Kidney (tissue), 14 donors: ENCODE data around the gene TMEM240. TPM values are rescaled to one million over a fixed set of nuclear protein-coding genes. Genes with fewer than 3 reads are reported as not detected.

ENCODE experiments used
- DNase-seq, 5 donors: peaks; one replicate each; pipeline ENCODE4 v3.0.0-alpha.2; 2013 to 2020
- FAIRE-seq: peaks from 2 replicates; lab custom pipeline; 2012; peaks lifted over from hg19 to GRCh38; lab: Jason Lieb, UNC
- H3K27ac ChIP-seq, 2 donors: one replicate each; pipeline ENCODE4 v1.7.0; 2013; ENCODE audit warnings: low read depth in 2 of 2, low read length in 2 of 2, inconsistent platforms in 1 of 2
- H3K27me3 ChIP-seq: one replicate; pipeline ENCODE4 v1.7.1; 2013; ENCODE audit warnings: low read length, inconsistent platforms; ENCODE audit not compliant: control insufficient read depth, insufficient read depth
- H3K36me3 ChIP-seq, 3 donors: one replicate each; pipeline versions ENCODE4 v1.7.0 to v1.7.1; 2013; ENCODE audit warnings: low read length in 3 of 3, control low read depth in 1 of 3, inconsistent platforms in 1 of 3; ENCODE audit not compliant: insufficient read depth in 3 of 3, control insufficient read depth in 2 of 3
- H3K4me1 ChIP-seq, 3 donors: one replicate each; pipeline versions ENCODE4 v1.7.0 to v1.7.1; 2013; ENCODE audit warnings: low read length in 3 of 3, inconsistent platforms in 1 of 3, low read depth in 1 of 3; ENCODE audit not compliant: control insufficient read depth in 2 of 3, insufficient read depth in 2 of 3
- H3K4me3 ChIP-seq, 3 donors: one replicate each; pipeline versions ENCODE4 v1.7.0 to v1.8.1; 2013; ENCODE audit warnings: low read length in 3 of 3, control low read depth in 1 of 3, inconsistent platforms in 1 of 3
- H3K9ac ChIP-seq, 3 donors: one replicate each; pipeline versions ENCODE4 v1.7.0 to v1.7.1; 2013; ENCODE audit warnings: low read length in 3 of 3, control low read depth in 1 of 3, inconsistent platforms in 1 of 3
- H3K9me3 ChIP-seq, 3 donors: one replicate each; pipeline versions ENCODE4 v1.7.0 to v1.7.1; 2013; ENCODE audit warnings: low read length in 3 of 3, control low read depth in 1 of 3, inconsistent platforms in 1 of 3; ENCODE audit not compliant: control insufficient read depth in 2 of 3, insufficient read depth in 1 of 3
- intact Hi-C: fragments of 100-400 bp; cut with DNase I; formaldehyde crosslinking; loops from one replicate; pipeline ENCODE4 v1.11.1; 2022
- polyA plus RNA-seq: library from polyadenylated mRNA; stranded (reverse); fragments of 350-450 nt; fragmentation: Illumina TruSeq; extraction: RNeasy Lipid Tissue Mini Kit (QIAGEN cat#74804); gene quantifications from one replicate; pipeline ENCODE4 v1.2.3, GENCODE V29; 2014; ENCODE audit warnings: low read depth, low replicate concordance; ENCODE audit not compliant: insufficient read depth
- total RNA-seq: library from RNA; stranded (reverse); fragmentation: NEBNext Ultra II Directional; extraction: Animal tissue kit (Norgen Biotek cat#: 25700); gene quantifications from one replicate; pipeline ENCODE4 v1.2.1, GENCODE V29; 2021
- TF ChIP-seq, protein P1 (sequence below): IDR thresholded peaks from 3 replicates; pipeline ENCODE4 v1.5.1; 2012; ENCODE audit warnings: mild to moderate bottlenecking, moderate library complexity, borderline replicate concordance; ENCODE audit not compliant: insufficient read depth; ENCODE audit errors: extremely low read depth
- donor health status: control.
- donor health status: control.
- donor health status: control.
- donor health status: control.
- donor health status: control.
- donor health status: DM: yes; HTN: yes; CAD: no.
- donor health status: Normal renal cell carcinoma (clear cell type).

Gene TMEM240
- total and polyA plus RNA-seq, 2 donors from 2014 or later = 1.7 to 1.9 TPM

DNA sequence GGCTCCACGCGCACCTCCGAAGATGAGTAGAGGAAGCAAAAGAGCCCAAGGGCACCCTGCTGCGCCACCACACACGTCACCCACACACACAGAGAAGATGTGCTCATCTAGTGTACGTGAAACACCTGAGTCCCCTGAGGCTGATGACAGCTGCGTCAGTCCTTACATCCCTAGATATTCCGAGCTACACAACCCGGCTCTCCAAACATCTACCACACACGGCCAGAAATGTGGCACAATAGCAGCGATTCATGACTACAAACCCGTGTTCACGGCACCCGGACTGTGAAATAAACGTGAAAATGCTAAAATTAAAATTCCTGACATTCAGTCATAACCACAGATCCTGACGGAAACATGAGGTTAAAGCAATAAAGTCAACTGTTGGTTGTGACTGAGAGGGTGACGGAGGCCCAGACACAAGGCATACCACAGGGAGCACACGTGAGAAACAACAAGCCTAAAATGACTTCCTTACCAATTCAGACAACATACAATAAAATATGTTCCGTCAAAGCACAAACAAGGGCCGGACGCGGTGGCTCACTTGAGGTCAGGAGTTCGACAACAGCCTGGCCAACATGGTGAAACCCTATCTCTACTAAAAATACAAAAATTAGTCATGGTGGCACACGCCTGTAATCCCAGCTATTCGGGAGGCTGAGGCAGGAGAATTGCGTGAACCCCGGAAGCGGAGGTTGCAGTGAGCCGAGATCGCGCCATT is 26.9 kb upstream of the TMEM240 start:
- H3K36me3 ChIP-seq = peaks cover 3 to 22% (median 19%) of the 10 kb centered on the region in 3 donors
- H3K4me1 ChIP-seq = peaks cover 0 to 9% (median 0%) of the 10 kb centered on the region in 3 donors
- TF ChIP-seq, protein P1, sequence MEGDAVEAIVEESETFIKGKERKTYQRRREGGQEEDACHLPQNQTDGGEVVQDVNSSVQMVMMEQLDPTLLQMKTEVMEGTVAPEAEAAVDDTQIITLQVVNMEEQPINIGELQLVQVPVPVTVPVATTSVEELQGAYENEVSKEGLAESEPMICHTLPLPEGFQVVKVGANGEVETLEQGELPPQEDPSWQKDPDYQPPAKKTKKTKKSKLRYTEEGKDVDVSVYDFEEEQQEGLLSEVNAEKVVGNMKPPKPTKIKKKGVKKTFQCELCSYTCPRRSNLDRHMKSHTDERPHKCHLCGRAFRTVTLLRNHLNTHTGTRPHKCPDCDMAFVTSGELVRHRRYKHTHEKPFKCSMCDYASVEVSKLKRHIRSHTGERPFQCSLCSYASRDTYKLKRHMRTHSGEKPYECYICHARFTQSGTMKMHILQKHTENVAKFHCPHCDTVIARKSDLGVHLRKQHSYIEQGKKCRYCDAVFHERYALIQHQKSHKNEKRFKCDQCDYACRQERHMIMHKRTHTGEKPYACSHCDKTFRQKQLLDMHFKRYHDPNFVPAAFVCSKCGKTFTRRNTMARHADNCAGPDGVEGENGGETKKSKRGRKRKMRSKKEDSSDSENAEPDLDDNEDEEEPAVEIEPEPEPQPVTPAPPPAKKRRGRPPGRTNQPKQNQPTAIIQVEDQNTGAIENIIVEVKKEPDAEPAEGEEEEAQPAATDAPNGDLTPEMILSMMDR = no peak
- no peak overlapping the region for H3K27ac ChIP-seq
- FAIRE-seq (no peak), DNase-seq (no peak)
- H3K9ac ChIP-seq = no peak overlapping the region
- no peak overlapping the region for H3K4me3 ChIP-seq
- intact Hi-C loops = no loop called here
- H3K27me3 ChIP-seq = no peaks in the 10 kb centered on the region
- no peaks in the 10 kb centered on the region for H3K9me3 ChIP-seq

DNA sequence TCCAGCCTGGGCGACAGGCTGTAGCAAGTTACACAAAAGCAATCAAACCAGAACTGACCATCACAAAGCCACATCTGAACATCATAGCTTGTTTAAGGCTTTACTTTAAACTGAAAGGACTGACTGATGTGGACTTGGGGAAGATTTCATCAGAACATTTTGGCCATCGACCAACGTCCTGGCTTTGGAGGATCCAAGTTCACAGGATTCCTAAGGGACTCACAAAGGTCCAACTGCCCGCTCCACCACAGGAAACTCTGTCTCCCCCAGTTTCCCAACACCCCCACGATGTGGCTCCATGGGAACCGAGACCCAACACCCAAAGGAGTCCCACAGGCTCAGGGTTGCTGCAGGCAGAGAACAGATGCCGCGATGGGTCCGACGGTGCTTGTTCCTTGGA is 24.9 kb upstream of the TMEM240 start:
- TF ChIP-seq, protein P1 = no peak
- FAIRE-seq (no peak), DNase-seq (no peak)
- peaks cover 0 to 9% (median 0%) of the 10 kb centered on the region in 3 donors for H3K4me1 ChIP-seq
- no peaks in the 10 kb centered on the region for H3K9me3 ChIP-seq
- no peaks in the 10 kb centered on the region for H3K27me3 ChIP-seq
- intact Hi-C loops = no loop called here
- no peak overlapping the region for H3K9ac ChIP-seq
- no peak overlapping the region for H3K4me3 ChIP-seq
- no peak overlapping the region for H3K27ac ChIP-seq
- H3K36me3 ChIP-seq = peaks cover 3 to 28% (median 23%) of the 10 kb centered on the region in 3 donors

DNA sequence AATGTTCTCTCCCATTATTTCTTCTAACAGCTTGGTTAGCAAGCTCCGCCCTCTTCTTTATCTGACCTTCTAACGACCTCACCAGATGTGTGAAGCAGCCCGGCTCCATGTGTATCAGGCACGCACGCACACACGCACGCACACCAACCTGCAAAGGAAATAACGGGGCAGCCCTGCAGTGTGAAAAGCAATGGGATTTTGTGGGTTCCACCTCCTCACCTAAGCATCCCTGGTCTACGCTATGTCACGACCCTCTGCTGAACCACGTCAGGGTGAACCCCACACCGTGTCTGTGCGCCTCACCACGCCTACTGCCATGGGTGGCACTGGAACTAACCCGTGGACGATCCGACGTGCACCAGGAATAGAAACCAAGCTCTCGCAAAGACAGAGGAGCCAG is 23.8 kb upstream of the TMEM240 start:
- no peak for FAIRE-seq
- no peak overlapping the region for H3K27ac ChIP-seq
- no peak overlapping the region for H3K9ac ChIP-seq
- intact Hi-C loops = no loop called here
- H3K4me3 ChIP-seq = no peak overlapping the region
- H3K27me3 ChIP-seq = no peaks in the 10 kb centered on the region
- H3K36me3 ChIP-seq = peaks cover 3 to 28% (median 23%) of the 10 kb centered on the region in 3 donors
- H3K9me3 ChIP-seq = no peaks in the 10 kb centered on the region
- no peak for DNase-seq
- TF ChIP-seq, protein P1 = no peak
- peaks cover 0 to 9% (median 0%) of the 10 kb centered on the region in 3 donors for H3K4me1 ChIP-seq

DNA sequence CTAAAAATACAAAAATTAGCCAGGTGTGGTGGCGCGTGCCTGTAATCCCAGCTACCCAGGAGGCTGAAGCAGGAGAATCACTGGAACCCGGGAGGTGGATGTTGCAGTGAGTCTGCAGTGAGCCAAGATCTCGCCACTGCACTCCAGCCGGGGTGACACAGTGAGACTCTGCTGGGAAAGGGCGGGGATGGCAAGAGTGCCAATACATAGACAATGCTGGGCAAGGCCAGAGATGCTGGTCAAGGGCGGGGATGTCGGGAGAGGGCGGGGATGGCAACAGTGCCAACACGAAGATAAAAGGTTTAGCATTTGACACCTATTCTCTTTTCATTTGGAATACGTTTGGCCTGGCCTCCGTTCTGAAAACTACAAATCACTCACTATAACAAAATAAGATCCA is 23.3 kb upstream of the TMEM240 start:
- Histone ChIP-seq H3K27ac (no peak overlapping the region), H3K9me3 (no peaks in the 10 kb centered on the region), H3K27me3 (no peaks in the 10 kb centered on the region), H3K9ac (no peak overlapping the region), H3K4me1 (peaks cover 0 to 9% (median 0%) of the 10 kb centered on the region in 3 donors), H3K4me3 (no peak overlapping the region), H3K36me3 (peaks cover 3 to 28% (median 23%) of the 10 kb centered on the region in 3 donors)
- intact Hi-C loops = no loop called here
- TF ChIP-seq, protein P1 = no peak
- FAIRE-seq = no peak
- no peak for DNase-seq
